ENCODE results near the gene HOXB13. TPM values are rescaled to one million over a fixed set of nuclear protein-coding genes. Genes with fewer than 3 reads are reported as not detected.

Gene HOXB13
- total and polyA plus RNA-seq, 8 donors, result 0.06 TPM; not detected in 7

DNA sequence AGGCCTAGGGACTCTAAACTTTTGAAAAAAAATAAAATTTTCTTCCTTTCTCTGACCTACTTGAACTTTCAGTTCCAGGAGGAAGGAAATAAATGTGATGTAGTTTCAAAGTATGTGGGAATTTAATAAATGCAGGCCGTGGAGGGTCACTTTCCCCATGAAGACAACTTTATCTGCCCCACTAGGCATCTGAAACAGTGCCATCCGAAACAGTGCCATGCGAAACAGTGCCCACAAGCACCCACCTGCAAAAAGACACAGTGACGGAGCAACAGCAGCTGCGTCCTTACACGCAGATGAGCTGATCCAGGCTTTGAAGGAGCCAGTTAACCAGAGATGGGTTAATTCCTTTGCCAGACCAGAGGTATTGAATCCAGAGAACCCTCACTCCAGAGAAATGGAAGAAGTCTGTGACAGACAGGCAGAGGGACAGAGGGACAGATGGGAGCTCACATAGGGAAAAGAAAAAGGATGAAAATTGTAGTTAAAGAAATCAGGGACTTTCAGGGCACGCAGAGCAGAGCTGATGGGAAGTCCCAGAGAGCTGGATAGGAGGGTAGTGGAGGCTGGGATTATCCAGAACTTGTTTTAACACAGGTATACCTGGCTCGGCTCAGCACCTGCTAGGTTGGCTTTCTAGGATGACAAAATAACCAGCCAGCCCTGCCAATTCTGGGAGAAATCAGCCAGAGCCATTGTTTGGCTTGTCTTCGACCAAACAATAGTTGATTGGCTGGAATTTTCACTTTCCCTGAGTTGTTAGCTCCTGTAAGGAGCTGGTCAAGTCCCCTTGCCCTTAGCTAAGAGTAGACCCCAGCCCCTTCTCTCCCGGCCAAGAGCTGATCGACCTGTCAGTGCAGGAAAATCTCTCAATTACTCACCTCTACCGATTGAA is 17.1 kb upstream of the HOXB13 start:
- Histone ChIP-seq H3K27me3 (peaks cover 14 to 81% (median 37%) of the 10 kb centered on the region in 4 donors), H3K4me3 (no peak overlapping the region), H3K36me3 (no peaks in the 10 kb centered on the region), H3K27ac (no peak overlapping the region), H3K9me3 (no peaks in the 10 kb centered on the region), H3K4me1 (no peaks in the 10 kb centered on the region)
- ATAC-seq (no peak), DNase-seq (no peak), FAIRE-seq (no peak)
- 16 to 18% methylated on average over 12 of the region's 12 CpGs for WGBS, 2 donors
- intact Hi-C loops (cut with DNase I), result no loop called here
- TF ChIP-seq, protein P1, sequence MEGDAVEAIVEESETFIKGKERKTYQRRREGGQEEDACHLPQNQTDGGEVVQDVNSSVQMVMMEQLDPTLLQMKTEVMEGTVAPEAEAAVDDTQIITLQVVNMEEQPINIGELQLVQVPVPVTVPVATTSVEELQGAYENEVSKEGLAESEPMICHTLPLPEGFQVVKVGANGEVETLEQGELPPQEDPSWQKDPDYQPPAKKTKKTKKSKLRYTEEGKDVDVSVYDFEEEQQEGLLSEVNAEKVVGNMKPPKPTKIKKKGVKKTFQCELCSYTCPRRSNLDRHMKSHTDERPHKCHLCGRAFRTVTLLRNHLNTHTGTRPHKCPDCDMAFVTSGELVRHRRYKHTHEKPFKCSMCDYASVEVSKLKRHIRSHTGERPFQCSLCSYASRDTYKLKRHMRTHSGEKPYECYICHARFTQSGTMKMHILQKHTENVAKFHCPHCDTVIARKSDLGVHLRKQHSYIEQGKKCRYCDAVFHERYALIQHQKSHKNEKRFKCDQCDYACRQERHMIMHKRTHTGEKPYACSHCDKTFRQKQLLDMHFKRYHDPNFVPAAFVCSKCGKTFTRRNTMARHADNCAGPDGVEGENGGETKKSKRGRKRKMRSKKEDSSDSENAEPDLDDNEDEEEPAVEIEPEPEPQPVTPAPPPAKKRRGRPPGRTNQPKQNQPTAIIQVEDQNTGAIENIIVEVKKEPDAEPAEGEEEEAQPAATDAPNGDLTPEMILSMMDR (IDR thresholded peaks at IDR 0.05), result no peak

DNA sequence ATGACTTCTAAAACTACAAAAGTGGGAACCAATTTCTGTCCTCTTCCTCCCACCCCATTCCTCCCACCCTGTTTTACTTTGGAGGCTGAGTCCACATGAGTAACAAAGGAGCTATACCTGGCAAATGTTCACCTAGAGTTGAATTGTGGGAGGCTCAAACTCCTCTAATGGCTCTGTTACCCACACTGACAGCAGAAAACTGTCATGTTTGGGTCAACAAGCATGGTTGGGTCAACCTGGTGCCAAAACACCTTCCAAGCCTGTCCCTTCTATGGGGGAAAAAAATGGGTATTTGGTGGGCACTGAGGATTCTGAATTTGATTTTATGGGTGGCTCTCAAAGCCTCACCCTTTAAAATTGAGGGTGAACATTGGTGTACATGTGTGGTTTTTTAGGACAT is 12.0 kb upstream of the HOXB13 start:
- DNase-seq (no peak), ATAC-seq (no peak), FAIRE-seq (no peak)
- no peaks in the 10 kb centered on the region for H3K36me3 ChIP-seq
- H3K4me3 ChIP-seq, result no peak overlapping the region
- no peak overlapping the region for H3K27ac ChIP-seq
- no peaks in the 10 kb centered on the region for H3K4me1 ChIP-seq
- intact Hi-C loops (cut with DNase I), result no loop called here
- H3K9me3 ChIP-seq, result no peaks in the 10 kb centered on the region
- H3K27me3 ChIP-seq, result peaks cover 6 to 68% (median 25%) of the 10 kb centered on the region in 4 donors
- TF ChIP-seq, protein P1 (IDR thresholded peaks at IDR 0.05), result no peak

DNA sequence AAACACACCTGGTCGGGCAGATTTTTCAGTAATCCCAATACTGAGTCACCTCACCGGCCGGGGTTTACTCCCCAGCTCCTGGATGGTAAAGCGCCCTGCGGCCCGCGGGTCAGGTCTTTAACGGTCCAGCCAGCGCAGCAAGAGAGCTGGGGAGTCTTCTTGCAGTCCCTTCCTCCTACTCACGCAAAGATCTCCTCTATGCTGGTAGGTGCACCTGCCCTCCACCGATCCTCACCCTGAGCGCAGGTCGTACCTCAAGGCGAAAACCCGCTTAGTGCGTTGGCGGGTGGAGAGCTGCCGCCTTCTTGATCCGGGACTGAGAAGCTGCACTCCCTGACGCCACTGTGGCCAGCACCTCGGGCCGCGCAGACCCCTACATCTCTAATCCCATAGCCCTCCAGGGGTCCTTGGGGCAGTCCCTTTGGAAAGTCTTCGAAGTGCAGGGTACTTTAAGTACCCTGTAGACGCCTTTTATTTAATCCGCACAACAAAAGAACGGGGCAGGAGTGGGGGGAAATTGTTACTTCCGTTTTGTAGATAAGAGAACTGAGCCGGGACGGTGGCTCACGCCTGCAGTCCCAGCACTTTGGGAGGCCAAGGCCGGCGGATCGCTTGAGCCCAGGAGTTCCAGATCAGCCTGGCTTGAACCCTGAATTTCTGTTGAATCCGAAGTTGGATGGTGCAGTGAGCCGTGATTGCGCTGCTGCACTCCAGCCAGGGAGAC is 10.4 kb upstream of the HOXB13 start:
- ATAC-seq, result no peak
- no peak overlapping the region for H3K27ac ChIP-seq
- intact Hi-C loops (cut with DNase I), result no loop called here
- DNase-seq, result no peak
- H3K9me3 ChIP-seq, result no peaks in the 10 kb centered on the region
- no peak for FAIRE-seq
- WGBS, 2 donors, result 6 to 7% methylated on average over 37 of the region's 37 CpGs
- no peaks in the 10 kb centered on the region for H3K4me1 ChIP-seq
- TF ChIP-seq, protein P1 (IDR thresholded peaks at IDR 0.05), result no peak
- peaks cover 6 to 66% (median 20%) of the 10 kb centered on the region in 4 donors for H3K27me3 ChIP-seq
- H3K4me3 ChIP-seq, result no peak overlapping the region
- H3K36me3 ChIP-seq, result no peaks in the 10 kb centered on the region

DNA sequence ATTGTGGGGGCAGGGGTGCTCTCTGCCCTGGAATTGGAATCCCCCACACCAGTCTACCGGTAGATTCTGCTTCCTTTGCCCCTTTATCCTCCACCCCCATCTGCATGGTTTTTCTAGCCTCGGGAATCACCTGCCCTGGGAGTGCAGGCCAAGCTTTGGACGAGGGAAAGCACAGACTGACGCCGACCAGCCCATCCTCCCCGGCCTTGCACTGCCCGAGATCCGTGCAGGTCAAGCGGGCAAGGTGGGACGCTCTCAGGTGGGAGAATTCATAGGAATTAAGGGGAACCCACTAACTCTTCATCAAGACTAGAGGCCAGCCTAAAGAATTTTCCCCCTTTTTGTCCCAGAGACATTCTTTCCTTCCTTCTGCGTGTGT is 9.9 kb upstream of the HOXB13 start:
- WGBS, 2 donors, result 6 to 7% methylated on average over 11 of the region's 11 CpGs
- DNase-seq (no peak), FAIRE-seq (no peak), ATAC-seq (no peak)
- TF ChIP-seq, protein P1 (IDR thresholded peaks at IDR 0.05), result no peak
- no peaks in the 10 kb centered on the region for H3K4me1 ChIP-seq
- H3K36me3 ChIP-seq, result no peaks in the 10 kb centered on the region
- intact Hi-C loops (cut with DNase I), result no loop called here
- no peaks in the 10 kb centered on the region for H3K9me3 ChIP-seq
- H3K4me3 ChIP-seq, result no peak overlapping the region
- H3K27me3 ChIP-seq, result peaks cover 6 to 66% (median 19%) of the 10 kb centered on the region in 4 donors
- no peak overlapping the region for H3K27ac ChIP-seq

Measured in pancreas (tissue), 10 donors.